Muscle of arm (tissue), 12 donors: ENCODE results near the gene TNF. TPM values are rescaled to one million over a fixed set of nuclear protein-coding genes. Genes with fewer than 3 reads are reported as not detected.

Experiments used
- DNase-seq: peaks from one replicate; pipeline ENCODE4 v3.0.0-alpha.2; 2013
- polyA plus RNA-seq, 12 donors: library from polyadenylated mRNA; unstranded; fragments of 120-200 nt; gene quantifications; one replicate each; pipeline ENCODE4 v1.2.1, GENCODE V29; 2013; ENCODE audit not compliant: insufficient read length in 12 of 12

The TNF gene
- polyA plus RNA-seq, 12 donors: 0.11 to 1.5 (median 0.33) TPM; not detected in 3

GRCh38 chr6:31572041-31572911 is 3.1 kb upstream of the TNF start, which contains the start of gene LTA:
Gene LTA (plus strand): TSS chr6:31572289. CDS start chr6:31572743, 454 bp downstream.
- no peak for DNase-seq

GRCh38 chr6:31573239-31574105 is 1.9 kb upstream of the TNF start:
- DNase-seq: no peak

GRCh38 chr6:31574106-31575061 is 981 bp upstream of the TNF start:
- no peak for DNase-seq

GRCh38 chr6:31575952-31576685 is 754 bp downstream of the TNF start:
- DNase-seq: no peak

GRCh38 chr6:31576897-31577578 is 1.7 kb downstream of the TNF start:
- DNase-seq: no peak

GRCh38 chr6:31577579-31577966 is 2.2 kb downstream of the TNF start:
- DNase-seq: no peak

GRCh38 chr6:31578184-31579118 is 3.1 kb downstream of the TNF start:
- DNase-seq: no peak

GRCh38 chr6:31579119-31579505 is 3.7 kb downstream of the TNF start:
- DNase-seq: no peak

GRCh38 chr6:31579546-31580437 is 4.4 kb downstream of the TNF start:
- DNase-seq: no peak

GRCh38 chr6:31580438-31580740 is 5.0 kb downstream of the TNF start:
- DNase-seq: no peak

- peak; percentile 84 for DNase-seq
These were observed 5.6 kb downstream of the TNF start for GRCh38 chr6:31580807-31581433.

- DNase-seq: no peak
These were observed 6.3 kb downstream of the TNF start for GRCh38 chr6:31581434-31582229.

GRCh38 chr6:31582230-31582643 is 6.9 kb downstream of the TNF start, which contains the start of gene LTB:
Gene LTB (minus strand): TSS chr6:31582424. CDS start chr6:31582417, 7 bp downstream.
- no peak for DNase-seq

- no peak for DNase-seq
These were observed 10.1 kb downstream of the TNF start for GRCh38 chr6:31585491-31585890.

GRCh38 chr6:31586008-31586407 is 10.6 kb downstream of the TNF start, which contains the start of gene LST1:
Gene LST1 (plus strand): TSS chr6:31586277. CDS start chr6:31587300, 1,023 bp downstream.
- no peak for DNase-seq

- no peak for DNase-seq
These were observed 11.4 kb downstream of the TNF start for GRCh38 chr6:31586599-31587281.
